Nephron progenitor cell (in vitro differentiated cells): Measurements from ENCODE around the gene ZNF3.

Experiments
- DNase-seq: peaks from one replicate; pipeline ENCODE4 v3.0.0; 2021
- H3K27ac Mint-ChIP-seq: 2 replicates; pipeline ENCODE4 v1.8.0; 2021; ENCODE audit warnings: mild to moderate bottlenecking, moderate library complexity, mixed read lengths
- H3K27me3 Mint-ChIP-seq: 2 replicates; pipeline ENCODE4 v1.8.0; 2021; ENCODE audit warnings: mild to moderate bottlenecking, low read depth, mixed read lengths; ENCODE audit not compliant: poor library complexity
- H3K36me3 Mint-ChIP-seq: 2 replicates; pipeline ENCODE4 v1.8.0; 2021; ENCODE audit warnings: low read depth, mixed read lengths
- H3K4me1 Mint-ChIP-seq: 2 replicates; pipeline ENCODE4 v1.8.0; 2021; ENCODE audit warnings: mixed read lengths
- H3K4me3 Mint-ChIP-seq: 2 replicates; pipeline ENCODE4 v1.8.0; 2021; ENCODE audit warnings: mild to moderate bottlenecking, moderate library complexity, mixed read lengths
- H3K9me3 Mint-ChIP-seq: 2 replicates; pipeline ENCODE4 v1.8.0; 2021; ENCODE audit warnings: mild to moderate bottlenecking, moderate library complexity, mixed read lengths
- CTCF ChIP-seq: fragments of 200-600 bp; sonication (generic); IDR thresholded peaks from 2 replicates; pipeline ENCODE4 v1.5.0; 2021; ENCODE audit warnings: antibody characterized with exemption

ZNF3 gene

GRCh38 chr7:100098913-100099312 is 17.4 kb upstream of the ZNF3 start:
- peaks cover 64% of the 10 kb centered on the region for H3K4me1 Mint-ChIP-seq
- H3K27me3 Mint-ChIP-seq: peaks cover 10% of the 10 kb centered on the region
- peaks cover 68% of the 10 kb centered on the region for H3K36me3 Mint-ChIP-seq

GRCh38 chr7:100095704-100096103 is 14.2 kb upstream of the ZNF3 start:
- H3K4me1 Mint-ChIP-seq: peaks cover 61% of the 10 kb centered on the region

More at GRCh38 chr7:100098913-100099312, 17.4 kb upstream of the ZNF3 start:
- H3K4me3 Mint-ChIP-seq: peak overlapping the region; percentile 97
- no peak for TF ChIP-seq CTCF
- peak overlapping the region; percentile 98 for H3K27ac Mint-ChIP-seq
- DNase-seq: no peak
- no peaks in the 10 kb centered on the region for H3K9me3 Mint-ChIP-seq

GRCh38 chr7:100095289-100095688 is 13.8 kb upstream of the ZNF3 start:
- Mint-ChIP-seq H3K4me3 (no peak overlapping the region), H3K36me3 (peaks cover 95% of the 10 kb centered on the region)

More at GRCh38 chr7:100095704-100096103, 14.2 kb upstream of the ZNF3 start:
- H3K4me3 Mint-ChIP-seq: no peak overlapping the region
- H3K9me3 Mint-ChIP-seq: no peaks in the 10 kb centered on the region
- H3K36me3 Mint-ChIP-seq: peaks cover 91% of the 10 kb centered on the region
- peaks cover 3% of the 10 kb centered on the region for H3K27me3 Mint-ChIP-seq
- H3K27ac Mint-ChIP-seq: peak overlapping the region; percentile 93
- DNase-seq: no peak
- TF ChIP-seq CTCF: no peak

GRCh38 chr7:100093925-100094486 is 12.5 kb upstream of the ZNF3 start:
- no peak for TF ChIP-seq CTCF
- Mint-ChIP-seq H3K4me1 (peaks cover 63% of the 10 kb centered on the region), H3K36me3 (peaks cover 90% of the 10 kb centered on the region), H3K27ac (peak overlapping the region; percentile 87), H3K4me3 (no peak overlapping the region), H3K27me3 (peaks cover 3% of the 10 kb centered on the region), H3K9me3 (no peaks in the 10 kb centered on the region)
- no peak for DNase-seq

More at GRCh38 chr7:100095289-100095688, 13.8 kb upstream of the ZNF3 start:
- peaks cover 65% of the 10 kb centered on the region for H3K4me1 Mint-ChIP-seq
- H3K27ac Mint-ChIP-seq: peak overlapping the region; percentile 93
- no peak for TF ChIP-seq CTCF
- no peaks in the 10 kb centered on the region for H3K9me3 Mint-ChIP-seq
- DNase-seq: no peak
- peaks cover 3% of the 10 kb centered on the region for H3K27me3 Mint-ChIP-seq

GRCh38 chr7:100093498-100093897 is 12.0 kb upstream of the ZNF3 start:
- peak overlapping the region; percentile 87 for H3K27ac Mint-ChIP-seq
- TF ChIP-seq CTCF: no peak
- no peak overlapping the region for H3K4me3 Mint-ChIP-seq
- H3K36me3 Mint-ChIP-seq: peaks cover 85% of the 10 kb centered on the region
- peaks cover 59% of the 10 kb centered on the region for H3K4me1 Mint-ChIP-seq
- H3K9me3 Mint-ChIP-seq: no peaks in the 10 kb centered on the region
- H3K27me3 Mint-ChIP-seq: peaks cover 3% of the 10 kb centered on the region
- no peak for DNase-seq

GRCh38 chr7:100093054-100093453 is 11.5 kb upstream of the ZNF3 start:
- Mint-ChIP-seq H3K9me3 (no peaks in the 10 kb centered on the region), H3K4me1 (peaks cover 59% of the 10 kb centered on the region), H3K36me3 (peaks cover 80% of the 10 kb centered on the region), H3K4me3 (no peak overlapping the region), H3K27me3 (no peaks in the 10 kb centered on the region), H3K27ac (peak overlapping the region; percentile 87)
- TF ChIP-seq CTCF: no peak
- DNase-seq: no peak
